PFSK-1 (cell line): ENCODE measurements around the gene MUC21.

Source experiments
- FOXP2 ChIP-seq: optimal IDR thresholded peaks from 2 replicates; pipeline ENCODE3; 2011; ENCODE audit warnings: borderline replicate concordance, control low read depth, inconsistent platforms; ENCODE audit not compliant: insufficient read depth; ENCODE audit errors: extremely low read length, extremely low read depth
- POLR2AphosphoS5 ChIP-seq: IDR thresholded peaks from 2 replicates; pipeline ENCODE4 v1.6.1; 2012; ENCODE audit warnings: low read depth, mild to moderate bottlenecking, control low read depth, low read length, moderate library complexity
- REST ChIP-seq, 2 experiments: IDR thresholded peaks; 2 replicates each; pipeline versions ENCODE4 v1.6.1 to v1.8.0; 2011 to 2012; ENCODE audit warnings: low read depth in 2 of 2, low read length in 2 of 2, control low read depth in 1 of 2, inconsistent platforms in 1 of 2, mild to moderate bottlenecking in 1 of 2, moderate library complexity in 1 of 2; ENCODE audit not compliant: insufficient read depth in 1 of 2
- SIN3A ChIP-seq: IDR thresholded peaks from 2 replicates; pipeline ENCODE4 v1.6.1; 2012; ENCODE audit warnings: mild to moderate bottlenecking, low read length, moderate library complexity, borderline replicate concordance; ENCODE audit not compliant: insufficient read depth
- TAF1 ChIP-seq: IDR thresholded peaks from 2 replicates; pipeline ENCODE4 v1.6.1; 2012; ENCODE audit warnings: low read length, control low read depth, borderline replicate concordance; ENCODE audit not compliant: insufficient read depth

GRCh38 chr6:30937265-30937664, 46.3 kb upstream of the MUC21 start:
- no peak for TF ChIP-seq REST (IDR thresholded peaks at IDR 0.05; ENCODE audit: insufficient read depth in 1 of 2, low read depth in 2 of 2, low read length in 2 of 2)
- no peak for TF ChIP-seq POLR2AphosphoS5
- TF ChIP-seq SIN3A: no peak
- no peak for TF ChIP-seq TAF1
- no peak for TF ChIP-seq FOXP2
